ENCODE data around the gene MT1G.

DNA sequence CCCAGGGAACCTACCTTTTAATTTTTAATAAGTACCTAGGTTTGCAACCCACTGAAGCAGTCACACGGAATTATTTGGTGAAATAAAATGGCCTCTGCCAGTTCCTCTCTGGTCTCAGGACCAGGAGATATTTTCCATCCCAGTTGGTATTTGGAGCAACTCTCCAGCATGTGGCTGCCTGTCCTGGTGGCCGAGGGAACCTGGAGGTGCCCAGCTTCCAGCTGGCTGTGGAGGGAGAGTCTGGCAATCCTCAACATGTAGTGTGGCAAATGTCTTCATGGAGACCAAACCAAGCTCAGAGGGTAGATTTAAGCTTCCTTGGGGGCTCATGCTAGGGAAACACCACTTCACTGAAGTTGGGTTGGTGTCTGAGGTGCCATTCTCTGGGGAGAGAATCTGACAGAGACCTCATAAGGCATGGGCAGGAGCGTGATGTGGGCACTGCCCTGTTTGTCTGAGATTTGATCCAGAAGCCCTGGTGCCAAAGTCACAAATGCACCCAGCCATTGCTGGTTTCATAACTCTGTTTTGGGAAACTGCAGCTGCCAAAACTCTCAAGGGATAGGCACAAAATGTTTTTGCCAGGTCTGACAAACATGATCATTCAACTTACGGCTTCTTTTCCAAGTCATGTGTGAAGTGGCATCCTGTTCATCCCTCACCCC is 17.2 kb upstream of the MT1G start:
- TF ChIP-seq RCOR1 (IDR thresholded peaks at IDR 0.05; ENCODE audit: low read length) (no peak), MXI1 (IDR thresholded peaks at IDR 0.05; ENCODE audit: low read depth, low read length) (no peak), POLR2AphosphoS5 (IDR thresholded peaks at IDR 0.05; ENCODE audit: low read depth, low read length) (no peak), TAF1 (IDR thresholded peaks at IDR 0.05; ENCODE audit: borderline replicate concordance, low read depth, low read length) (no peak), RXRA (IDR thresholded peaks at IDR 0.05; ENCODE audit: borderline replicate concordance, low read depth) (no peak), SIN3A (IDR thresholded peaks at IDR 0.05; ENCODE audit: borderline replicate concordance, low read depth, low read length) (no peak), YY1 (IDR thresholded peaks at IDR 0.05; ENCODE audit: low read depth) (no peak)
- TF ChIP-seq, protein P1, sequence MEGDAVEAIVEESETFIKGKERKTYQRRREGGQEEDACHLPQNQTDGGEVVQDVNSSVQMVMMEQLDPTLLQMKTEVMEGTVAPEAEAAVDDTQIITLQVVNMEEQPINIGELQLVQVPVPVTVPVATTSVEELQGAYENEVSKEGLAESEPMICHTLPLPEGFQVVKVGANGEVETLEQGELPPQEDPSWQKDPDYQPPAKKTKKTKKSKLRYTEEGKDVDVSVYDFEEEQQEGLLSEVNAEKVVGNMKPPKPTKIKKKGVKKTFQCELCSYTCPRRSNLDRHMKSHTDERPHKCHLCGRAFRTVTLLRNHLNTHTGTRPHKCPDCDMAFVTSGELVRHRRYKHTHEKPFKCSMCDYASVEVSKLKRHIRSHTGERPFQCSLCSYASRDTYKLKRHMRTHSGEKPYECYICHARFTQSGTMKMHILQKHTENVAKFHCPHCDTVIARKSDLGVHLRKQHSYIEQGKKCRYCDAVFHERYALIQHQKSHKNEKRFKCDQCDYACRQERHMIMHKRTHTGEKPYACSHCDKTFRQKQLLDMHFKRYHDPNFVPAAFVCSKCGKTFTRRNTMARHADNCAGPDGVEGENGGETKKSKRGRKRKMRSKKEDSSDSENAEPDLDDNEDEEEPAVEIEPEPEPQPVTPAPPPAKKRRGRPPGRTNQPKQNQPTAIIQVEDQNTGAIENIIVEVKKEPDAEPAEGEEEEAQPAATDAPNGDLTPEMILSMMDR (IDR thresholded peaks at IDR 0.05) = no peak
- TF ChIP-seq, protein P2, sequence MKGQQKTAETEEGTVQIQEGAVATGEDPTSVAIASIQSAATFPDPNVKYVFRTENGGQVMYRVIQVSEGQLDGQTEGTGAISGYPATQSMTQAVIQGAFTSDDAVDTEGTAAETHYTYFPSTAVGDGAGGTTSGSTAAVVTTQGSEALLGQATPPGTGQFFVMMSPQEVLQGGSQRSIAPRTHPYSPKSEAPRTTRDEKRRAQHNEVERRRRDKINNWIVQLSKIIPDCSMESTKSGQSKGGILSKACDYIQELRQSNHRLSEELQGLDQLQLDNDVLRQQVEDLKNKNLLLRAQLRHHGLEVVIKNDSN (IDR thresholded peaks at IDR 0.05; ENCODE audit: borderline replicate concordance, low read depth) = no peak
- TF ChIP-seq, protein P3, sequence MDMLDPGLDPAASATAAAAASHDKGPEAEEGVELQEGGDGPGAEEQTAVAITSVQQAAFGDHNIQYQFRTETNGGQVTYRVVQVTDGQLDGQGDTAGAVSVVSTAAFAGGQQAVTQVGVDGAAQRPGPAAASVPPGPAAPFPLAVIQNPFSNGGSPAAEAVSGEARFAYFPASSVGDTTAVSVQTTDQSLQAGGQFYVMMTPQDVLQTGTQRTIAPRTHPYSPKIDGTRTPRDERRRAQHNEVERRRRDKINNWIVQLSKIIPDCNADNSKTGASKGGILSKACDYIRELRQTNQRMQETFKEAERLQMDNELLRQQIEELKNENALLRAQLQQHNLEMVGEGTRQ (IDR thresholded peaks at IDR 0.05; ENCODE audit: borderline replicate concordance, low read depth, low read length) = no peak

Data from SK-N-SH (cell line).